Dedifferentiated amniotic fluid mesenchymal stem cell (primary cell): ENCODE measurements around the gene SDHC.
"Not testable (repeated sequence)": the region's sequence is repeated elsewhere in the genome, so short reads cannot be mapped to it uniquely, and the experiment has no call there.

Experiments used
- DNase-seq: peaks from one replicate; pipeline ENCODE4 v3.0.0-alpha.2; 2016; ENCODE audit errors: extremely low spot score

Gene SDHC

DNA sequence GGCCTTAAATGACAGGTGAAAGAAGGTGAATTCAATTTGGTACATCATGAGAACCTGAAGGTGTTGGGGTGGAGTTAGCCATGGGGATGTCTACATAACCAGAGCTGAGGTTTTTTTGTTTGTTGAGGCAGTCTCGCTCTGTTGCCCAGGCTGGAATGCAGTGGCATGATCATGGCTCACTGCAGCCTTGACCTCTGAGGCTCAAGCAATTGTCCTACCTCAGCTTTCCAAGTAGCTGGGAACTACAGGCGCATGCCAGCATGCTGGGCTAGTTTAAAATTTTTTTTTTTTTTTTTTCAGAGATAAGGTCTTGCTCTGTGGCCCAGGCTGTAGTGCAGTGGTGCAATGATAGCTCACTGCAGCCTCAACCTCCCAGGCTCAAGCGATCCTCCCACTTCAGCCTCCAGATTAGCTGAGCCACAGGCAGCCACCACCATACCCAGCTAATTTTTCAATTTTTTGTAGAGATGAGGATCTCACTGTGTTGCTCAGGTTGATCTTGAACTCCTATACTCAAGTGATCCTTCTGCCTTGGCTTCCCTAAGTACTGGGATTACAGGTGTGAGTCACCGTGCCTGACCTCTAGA is 2.5 kb upstream of the SDHC start:
- no peak for DNase-seq

- no peak for DNase-seq
These were observed 504 bp upstream of the SDHC start for GRCh38 chr1:161313554-161314200.

GRCh38 chr1:161315841-161316674 is 1.9 kb downstream of the SDHC start:
- not testable (repeated sequence) for DNase-seq

GRCh38 chr1:161324020-161324419 is 9.8 kb downstream of the SDHC start:
- no peak for DNase-seq

DNA sequence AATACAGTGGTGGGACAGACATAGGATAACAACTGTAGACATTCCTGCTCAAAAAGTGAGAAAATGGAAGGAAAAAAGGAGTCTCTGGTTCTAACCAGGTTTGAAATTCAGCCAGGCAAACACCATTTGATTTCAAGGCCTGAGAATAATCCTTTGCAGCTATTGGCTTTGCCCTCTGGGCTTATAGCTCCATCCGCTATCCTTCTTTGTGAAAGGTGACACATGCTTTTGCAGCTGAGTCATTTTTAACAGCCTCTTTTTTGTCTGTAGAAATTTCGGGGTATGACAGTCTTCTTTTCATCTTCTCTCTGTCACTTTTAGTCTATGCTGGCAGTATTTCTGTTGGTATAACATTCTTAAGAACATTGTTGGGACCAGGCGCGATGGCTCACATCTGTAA is 16.2 kb downstream of the SDHC start:
- no peak for DNase-seq

- no peak for DNase-seq
These were observed 19.0 kb downstream of the SDHC start for GRCh38 chr1:161333166-161333565.

- no peak for DNase-seq
These were observed 21.6 kb downstream of the SDHC start for GRCh38 chr1:161335796-161336195.

DNA sequence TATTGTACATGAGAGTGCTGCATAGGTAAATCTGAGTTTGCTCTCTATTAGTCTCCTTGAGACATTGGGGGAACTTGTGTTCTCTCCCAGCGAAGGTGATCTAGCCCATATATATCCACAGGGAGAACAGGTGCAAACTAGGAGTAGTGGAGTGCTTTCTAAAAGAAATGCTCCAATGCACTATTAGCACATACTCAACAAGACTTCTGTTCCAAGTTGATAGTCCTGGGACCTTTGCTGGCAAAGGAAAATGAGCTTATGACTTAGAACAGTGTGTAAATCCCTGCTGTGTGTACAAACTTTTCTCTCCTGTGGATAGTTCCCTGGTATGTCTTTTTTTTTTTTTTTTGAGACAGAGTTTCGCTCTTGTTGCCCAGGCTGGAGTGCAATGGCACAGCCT is 28.0 kb downstream of the SDHC start:
- DNase-seq = no peak

DNA sequence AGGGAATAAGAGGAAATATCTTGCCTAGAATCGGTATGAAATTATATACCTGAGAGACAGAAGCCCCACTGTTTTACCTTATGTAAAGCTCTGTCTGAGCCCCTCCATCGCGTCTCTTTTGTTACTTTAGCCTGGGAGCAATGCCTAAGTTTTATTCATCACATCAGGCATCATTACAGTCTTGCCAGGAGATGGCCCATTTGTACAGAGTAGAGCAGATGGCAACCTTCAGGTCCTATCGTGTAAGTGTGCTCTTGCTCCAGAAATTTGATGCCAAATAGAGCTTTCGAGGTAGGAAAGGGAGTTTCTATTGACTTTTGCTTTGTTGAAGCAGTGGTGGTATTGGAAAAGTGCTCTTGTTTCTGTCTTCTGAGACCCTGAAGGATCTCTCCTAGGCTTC is 28.6 kb downstream of the SDHC start:
- no peak for DNase-seq

DNA sequence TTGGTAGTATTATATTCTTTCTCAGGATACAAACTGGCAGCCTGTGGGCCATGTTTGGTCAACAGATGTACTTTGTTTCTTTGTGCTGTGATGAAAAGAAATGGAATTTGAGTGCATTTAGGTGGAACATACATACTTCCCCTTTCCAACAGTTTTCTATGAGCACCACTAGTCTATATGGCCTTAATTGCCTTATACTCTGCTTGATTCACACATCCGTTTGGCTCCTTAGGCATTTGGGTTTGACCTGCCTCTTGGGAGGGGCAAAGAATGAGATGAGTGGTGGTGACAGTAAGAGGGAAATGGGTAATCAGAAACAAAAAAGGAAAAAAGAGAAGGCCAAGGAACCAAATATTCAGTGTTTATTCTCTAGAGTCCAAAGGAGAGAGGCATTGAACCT is 36.5 kb downstream of the SDHC start:
- DNase-seq = no peak

DNA sequence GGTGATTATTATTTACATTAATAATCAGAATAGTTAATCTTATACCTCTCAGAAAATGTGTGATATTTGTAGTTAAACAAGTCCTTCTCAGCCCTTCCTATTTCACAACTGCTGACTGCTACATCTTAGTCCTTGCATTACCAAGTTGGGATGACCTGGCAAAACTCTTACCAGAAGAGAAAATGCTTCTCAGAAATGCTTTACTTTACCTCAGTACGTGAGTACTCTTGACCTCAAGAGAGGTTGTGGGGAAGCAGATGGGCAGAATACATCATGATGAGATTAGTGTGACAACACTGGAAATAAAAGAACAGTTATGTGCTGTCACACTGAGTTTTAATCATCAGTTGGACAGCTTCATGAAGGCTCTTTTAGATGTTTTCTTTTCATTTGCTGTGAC is 37.3 kb downstream of the SDHC start:
- DNase-seq = no peak

- DNase-seq = no peak
These were observed 42.9 kb downstream of the SDHC start for GRCh38 chr1:161357073-161357472.

GRCh38 chr1:161359291-161359690 is 45.1 kb downstream of the SDHC start:
- DNase-seq = no peak

DNA sequence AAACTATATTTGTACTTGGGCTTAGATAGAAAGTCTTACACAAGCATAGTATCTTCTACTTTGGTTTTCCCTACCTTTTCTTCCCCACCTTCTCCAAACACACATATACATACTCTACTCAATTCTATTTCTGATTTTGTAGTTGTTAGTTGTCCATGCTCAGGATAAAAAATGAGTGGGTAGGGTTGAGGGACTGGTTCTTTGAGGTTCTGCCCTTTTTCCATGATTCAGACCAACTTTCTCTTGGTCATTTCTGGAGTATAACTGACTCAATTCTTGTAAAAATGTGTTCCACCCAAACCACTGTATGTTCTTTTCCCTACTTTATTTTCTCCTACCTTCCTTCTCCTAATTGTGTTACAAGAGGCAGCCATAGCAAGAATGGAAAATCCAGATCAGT is 50.2 kb downstream of the SDHC start:
- no peak for DNase-seq

DNA sequence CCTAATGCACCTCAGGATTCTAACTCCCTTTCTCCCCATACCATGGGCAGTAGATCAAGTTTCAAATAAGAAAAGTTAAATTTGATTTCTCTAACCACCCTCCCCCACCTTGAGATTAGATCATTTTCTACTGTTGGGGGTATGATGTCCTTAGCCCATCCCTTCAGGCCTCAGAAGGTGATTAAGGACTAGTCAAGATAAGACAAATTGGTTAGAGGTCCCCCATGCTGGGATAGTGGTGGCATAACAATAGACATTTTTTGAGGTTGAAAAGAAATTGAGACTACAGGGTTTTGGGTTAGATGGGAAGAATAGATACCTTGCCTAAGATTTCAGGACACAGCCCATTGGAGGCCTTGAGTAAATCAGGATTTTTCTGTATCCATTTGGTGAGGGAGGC is 51.0 kb downstream of the SDHC start:
- DNase-seq = no peak

GRCh38 chr1:161367684-161368400 is 53.7 kb downstream of the SDHC start, which contains the start of gene CFAP126:
Gene CFAP126, minus strand, starts transcription at chr1:161367876. Its CDS starts 8 bp downstream, at chr1:161367868.
- DNase-seq = no peak

GRCh38 chr1:161373442-161373841 is 59.3 kb downstream of the SDHC start:
- DNase-seq = no peak

GRCh38 chr1:161374373-161374772 is 60.2 kb downstream of the SDHC start:
- no peak for DNase-seq

GRCh38 chr1:161378014-161378413 is 63.8 kb downstream of the SDHC start:
- no peak for DNase-seq

- no peak for DNase-seq
These were observed 64.9 kb downstream of the SDHC start for GRCh38 chr1:161379071-161379470.

- DNase-seq = no peak
These were observed 67.5 kb downstream of the SDHC start for GRCh38 chr1:161381707-161382106.
